Peyer's patch (tissue), 4 donors: ENCODE results near the gene ERP44. TPM values are rescaled to one million over a fixed set of nuclear protein-coding genes. Genes with fewer than 3 reads are reported as not detected.
A peak's percentile ranks its signal among the peaks of the same experiment; 100 is the strongest.
"Not testable (repeated sequence)": the region's sequence is repeated elsewhere in the genome, so short reads cannot be mapped to it uniquely, and the experiment has no call there.

ENCODE experiments used
- DNase-seq, 3 donors: peaks; one replicate each; pipeline ENCODE4 v3.0.0-alpha.2; 2017 to 2019
- H3K27ac ChIP-seq, 4 donors: fragments of 200-600 bp; sonication (generic); one replicate each; pipeline ENCODE4 v1.5.1; 2016 to 2019
- H3K27me3 ChIP-seq, 2 donors: fragments of 200-600 bp; sonication (generic); one replicate each; pipeline ENCODE4 v1.5.1; 2019
- H3K36me3 ChIP-seq, 3 donors: fragments of 200-600 bp; sonication (generic); one replicate each; pipeline ENCODE4 v1.5.1; 2016 to 2019
- H3K4me1 ChIP-seq, 4 donors: fragments of 200-600 bp; sonication (generic); one replicate each; pipeline ENCODE4 v1.5.1; 2016 to 2019
- H3K4me3 ChIP-seq, 4 donors: fragments of 200-600 bp; sonication (generic); 1 replicate in 3 of 4; 2 replicates in 1 of 4; pipeline ENCODE4 v1.5.1; 2016 to 2019; ENCODE audit warnings: mild to moderate bottlenecking in 1 of 4
- H3K9me3 ChIP-seq, 4 donors: fragments of 200-600 bp; sonication (generic); one replicate each; pipeline ENCODE4 v1.5.1; 2016 to 2019; ENCODE audit warnings: mild to moderate bottlenecking in 1 of 4
- POLR2A ChIP-seq, 2 donors: fragments of 450-650 bp; IDR thresholded peaks; one replicate each; pipeline ENCODE4 v1.5.1; 2017; ENCODE audit warnings: antibody characterized with exemption in 2 of 2, mild to moderate bottlenecking in 2 of 2, moderate library complexity in 2 of 2
- total RNA-seq, 4 donors: library from RNA; depleted of rRNA; stranded (reverse); fragments of >200 nt; gene quantifications; one replicate each; pipeline ENCODE4 v1.1.0, GENCODE V29; 2016
- TF ChIP-seq, protein P1 (sequence below), 6 experiments: fragments of 450-650 bp in 4 of 6; fragments of 200-600 bp in 2 of 6; sonication (generic) in 1 of 6; IDR thresholded peaks; one replicate each; pipeline ENCODE4 v1.5.1; 2017 to 2019; ENCODE audit warnings: antibody characterized with exemption in 6 of 6, mild to moderate bottlenecking in 3 of 6, moderate library complexity in 1 of 6

ERP44 gene
- total RNA-seq, result 10 to 100 TPM in 3 of 4 donors, 1 to 10 TPM in 1; 9.9 to 21.9 (median 17.4) TPM

DNA sequence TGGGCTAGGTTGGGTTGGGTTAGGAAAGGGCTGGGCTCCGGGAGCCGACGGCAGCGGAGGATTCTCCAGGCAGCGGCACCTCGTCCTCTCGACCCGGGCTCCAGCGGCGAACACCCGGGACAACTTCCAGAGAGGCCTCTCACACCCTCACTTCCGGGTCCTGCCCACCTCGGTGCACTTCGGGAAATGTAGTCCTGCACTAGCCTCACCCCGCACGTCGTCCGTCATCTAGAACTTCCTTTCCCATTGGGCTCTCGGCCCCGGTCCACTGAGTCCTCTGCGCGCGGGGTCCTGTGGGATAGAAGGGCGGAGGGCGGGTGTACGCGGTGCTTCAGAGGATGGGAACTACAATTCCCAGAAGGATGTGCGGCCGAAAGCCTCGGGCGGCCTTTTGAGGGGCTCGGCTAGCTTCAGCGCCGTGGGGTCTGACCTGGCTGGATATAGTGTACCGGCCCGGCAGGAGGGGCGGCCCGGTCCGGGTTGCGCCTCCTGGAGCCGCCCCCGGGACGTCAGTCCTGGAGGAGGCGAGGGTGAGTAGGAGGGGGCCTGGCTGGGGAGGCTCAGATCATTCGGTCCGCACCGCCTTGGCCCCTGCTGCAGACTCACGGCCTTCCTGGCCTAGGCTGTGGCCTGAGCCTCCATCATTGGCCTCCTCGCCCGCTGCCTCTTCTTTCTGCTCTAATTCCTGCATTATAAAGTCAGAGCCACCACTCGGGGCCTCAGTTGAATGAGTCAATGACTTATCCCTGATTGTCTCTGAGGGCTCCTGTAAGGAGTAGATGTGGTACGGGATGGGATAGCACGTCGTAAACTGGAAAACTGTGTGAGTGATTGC is at the start of gene ERP44, which contains the start of gene INVS:
TSS of gene ERP44 (minus strand) at position 114 of the 835 bp plus-strand sequence. CDS start 160 bp downstream, outside the sequence.
TSS of gene INVS (plus strand) at position 357 of the 835 bp plus-strand sequence. CDS start 5,279 bp downstream, outside the sequence.
- Histone ChIP-seq H3K27ac (peak within 1 kb of the TSS; percentile 90 to 96 (median 94)), H3K36me3 (peaks cover 0 to 4% (median 0%) of the 10 kb centered on the region in 3 donors), H3K9me3 (no peaks in the 10 kb centered on the region), H3K4me3 (peak within 1 kb of the TSS; percentile 75 to 95 (median 90)), H3K4me1 (peaks cover 0 to 25% (median 8%) of the 10 kb centered on the region in 4 donors), H3K27me3 (no peaks in the 10 kb centered on the region)
- TF ChIP-seq, protein P1, sequence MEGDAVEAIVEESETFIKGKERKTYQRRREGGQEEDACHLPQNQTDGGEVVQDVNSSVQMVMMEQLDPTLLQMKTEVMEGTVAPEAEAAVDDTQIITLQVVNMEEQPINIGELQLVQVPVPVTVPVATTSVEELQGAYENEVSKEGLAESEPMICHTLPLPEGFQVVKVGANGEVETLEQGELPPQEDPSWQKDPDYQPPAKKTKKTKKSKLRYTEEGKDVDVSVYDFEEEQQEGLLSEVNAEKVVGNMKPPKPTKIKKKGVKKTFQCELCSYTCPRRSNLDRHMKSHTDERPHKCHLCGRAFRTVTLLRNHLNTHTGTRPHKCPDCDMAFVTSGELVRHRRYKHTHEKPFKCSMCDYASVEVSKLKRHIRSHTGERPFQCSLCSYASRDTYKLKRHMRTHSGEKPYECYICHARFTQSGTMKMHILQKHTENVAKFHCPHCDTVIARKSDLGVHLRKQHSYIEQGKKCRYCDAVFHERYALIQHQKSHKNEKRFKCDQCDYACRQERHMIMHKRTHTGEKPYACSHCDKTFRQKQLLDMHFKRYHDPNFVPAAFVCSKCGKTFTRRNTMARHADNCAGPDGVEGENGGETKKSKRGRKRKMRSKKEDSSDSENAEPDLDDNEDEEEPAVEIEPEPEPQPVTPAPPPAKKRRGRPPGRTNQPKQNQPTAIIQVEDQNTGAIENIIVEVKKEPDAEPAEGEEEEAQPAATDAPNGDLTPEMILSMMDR (IDR thresholded peaks at IDR 0.05), result peak in 3 of 6 experiments; percentile 1 to 8 (median 3)
- peak; percentile 92 to 94 for TF ChIP-seq POLR2A (IDR thresholded peaks at IDR 0.05)
- peak; percentile 97 to 100 (median 99) for DNase-seq

DNA sequence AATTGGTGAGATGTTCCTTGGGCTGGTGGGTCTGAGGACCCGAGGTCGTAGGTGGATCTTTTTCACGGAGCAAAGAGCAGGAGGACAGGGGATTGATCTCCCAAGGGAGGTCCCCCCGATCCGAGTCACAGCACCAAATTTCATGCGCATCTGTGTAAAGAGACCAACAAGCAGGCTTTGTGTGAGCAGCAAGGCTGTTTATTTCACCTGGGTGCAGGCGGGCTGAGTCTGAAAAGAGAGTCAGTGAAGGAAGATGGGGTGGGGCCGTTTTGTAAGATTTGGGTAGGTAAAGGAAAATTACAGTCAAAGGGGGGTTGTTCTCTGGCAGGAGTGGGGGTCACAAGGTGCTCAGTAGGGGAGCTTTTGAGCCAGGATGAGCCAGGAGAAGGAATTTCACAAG is 47.2 kb upstream of the ERP44 start:
- not testable (repeated sequence) for H3K36me3 ChIP-seq, H3K9me3 ChIP-seq, H3K4me3 ChIP-seq, H3K27me3 ChIP-seq, DNase-seq, H3K27ac ChIP-seq, H3K4me1 ChIP-seq

DNA sequence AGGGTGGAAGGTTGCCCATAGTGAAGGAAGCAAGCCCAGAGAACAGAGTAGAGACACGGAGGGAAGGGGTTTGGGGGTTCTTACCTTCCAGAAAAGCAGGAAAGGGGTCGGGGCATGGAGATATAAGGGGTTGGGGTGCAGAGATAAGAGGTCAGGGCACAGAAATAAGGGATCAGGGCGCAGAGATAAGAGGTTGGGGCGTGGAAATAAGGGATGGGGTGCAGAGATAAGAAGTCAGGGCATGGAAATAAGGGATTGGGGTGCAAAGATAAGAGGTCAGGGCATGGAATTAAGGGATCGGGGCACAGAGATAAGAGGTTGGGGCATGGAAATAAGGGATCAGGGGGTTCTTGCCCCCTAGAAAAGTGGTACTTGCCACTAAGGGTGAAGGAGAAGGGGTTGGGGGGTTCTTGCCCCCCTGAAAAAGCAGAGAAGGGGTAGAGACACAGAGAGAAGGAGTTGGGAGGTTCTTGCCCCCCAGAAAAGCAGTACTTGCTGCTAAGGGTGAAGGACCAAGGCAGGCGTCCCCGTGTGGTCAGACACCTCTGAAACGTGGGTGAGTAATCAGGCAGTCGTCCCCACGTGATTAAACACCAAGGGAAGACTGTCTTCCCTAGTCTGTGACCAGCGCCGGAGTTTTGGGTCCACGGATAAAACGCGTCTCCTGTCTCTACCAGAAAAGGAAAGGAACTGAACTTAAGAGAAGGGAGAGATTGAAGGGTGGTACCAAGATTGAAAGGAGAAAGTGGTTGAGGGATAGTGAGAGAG is 46.6 kb upstream of the ERP44 start:
- not testable (repeated sequence) for H3K36me3 ChIP-seq, H3K27ac ChIP-seq, H3K27me3 ChIP-seq, H3K4me1 ChIP-seq, DNase-seq, H3K4me3 ChIP-seq, H3K9me3 ChIP-seq

DNA sequence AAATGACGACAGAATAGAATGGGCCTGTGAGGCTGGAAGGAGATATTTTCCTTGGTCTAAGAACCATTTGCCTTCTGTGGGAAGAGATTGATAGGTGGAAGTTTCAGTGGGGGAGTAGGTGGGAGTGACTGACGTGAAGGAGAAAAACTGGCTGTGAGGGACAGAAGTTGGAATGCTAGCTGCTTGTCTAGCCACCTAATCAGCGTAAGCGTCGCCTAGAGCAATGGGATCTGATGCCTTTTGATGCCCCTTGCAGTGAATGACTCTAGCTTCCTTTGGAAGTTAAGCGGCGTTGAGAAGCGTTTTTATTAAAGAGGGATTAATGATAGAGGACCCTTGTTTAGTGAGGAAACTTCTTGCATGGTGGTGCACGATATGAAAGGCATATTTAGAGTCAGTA is 43.1 kb upstream of the ERP44 start:
- H3K27ac ChIP-seq, DNase-seq, H3K4me1 ChIP-seq, H3K27me3 ChIP-seq, H3K9me3 ChIP-seq, H3K4me3 ChIP-seq, H3K36me3 ChIP-seq: not testable (repeated sequence)

DNA sequence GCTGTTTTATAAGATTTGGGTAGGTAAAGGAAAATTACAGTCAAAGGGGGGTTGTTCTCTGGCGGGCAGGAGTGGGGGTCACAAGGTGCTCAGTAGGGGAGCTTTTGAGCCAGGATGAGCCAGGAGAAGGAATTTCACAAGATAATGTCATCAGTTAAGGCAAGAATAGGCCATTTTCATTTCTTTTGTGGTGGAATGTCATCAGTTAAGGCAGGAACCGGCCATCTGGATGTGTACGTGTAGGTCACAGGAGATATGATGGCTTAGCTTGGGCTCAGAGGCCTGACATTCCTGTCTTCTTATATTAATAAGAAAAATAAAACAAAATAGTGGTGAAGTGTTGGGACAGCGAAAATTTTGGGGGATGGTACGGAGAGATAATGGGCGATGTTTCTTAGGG is 41.5 kb upstream of the ERP44 start:
- not testable (repeated sequence) for H3K27ac ChIP-seq, H3K9me3 ChIP-seq, H3K4me3 ChIP-seq, H3K4me1 ChIP-seq, H3K36me3 ChIP-seq, DNase-seq, H3K27me3 ChIP-seq

DNA sequence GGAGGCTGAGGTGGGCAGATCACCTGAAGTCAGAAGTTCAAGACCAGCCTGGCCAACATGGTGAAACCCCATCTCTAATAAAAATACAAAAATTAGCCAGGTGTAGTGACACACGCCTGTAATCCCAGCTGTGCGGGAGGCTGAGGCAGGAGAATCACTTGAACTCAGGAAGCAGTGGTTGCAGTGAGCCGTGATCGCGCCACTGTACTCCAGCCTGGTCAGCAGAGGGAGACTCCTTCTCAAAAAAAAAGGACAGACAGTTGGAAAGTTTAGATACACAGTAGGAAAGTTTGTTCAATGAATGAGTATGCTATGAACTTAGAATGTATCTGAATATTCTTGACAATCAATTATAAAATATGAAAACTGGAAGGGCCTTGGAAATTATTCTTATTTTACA is 38.0 kb upstream of the ERP44 start:
- not testable (repeated sequence) for H3K27ac ChIP-seq, H3K9me3 ChIP-seq, H3K27me3 ChIP-seq

DNA sequence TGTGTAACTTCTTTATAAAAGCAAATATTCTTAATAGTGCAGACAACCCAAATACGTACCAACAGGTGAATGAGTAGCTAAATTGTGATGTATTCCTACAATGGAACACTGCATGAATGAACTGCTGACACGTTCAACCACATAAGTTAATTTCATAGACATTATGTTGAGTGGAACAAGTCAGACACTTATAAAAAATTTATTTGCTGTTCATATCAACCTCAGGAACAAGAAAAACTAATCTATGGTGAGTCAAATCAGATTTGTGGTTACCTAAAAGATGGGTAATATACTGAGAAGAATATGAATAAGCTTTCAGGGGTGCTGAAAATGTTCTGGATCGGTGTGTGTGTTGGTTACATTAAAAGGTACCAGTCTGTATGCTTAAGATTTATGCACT is 35.9 kb upstream of the ERP44 start:
- Histone ChIP-seq H3K27ac (no peak overlapping the region), H3K36me3 (no peaks in the 10 kb centered on the region)
- TF ChIP-seq, protein P1 (IDR thresholded peaks at IDR 0.05), result no peak
- no peak for TF ChIP-seq POLR2A (IDR thresholded peaks at IDR 0.05)

More for the DNA sequence above, 38.0 kb upstream of the ERP44 start:
- H3K36me3 ChIP-seq, H3K4me1 ChIP-seq, H3K4me3 ChIP-seq, DNase-seq: not testable (repeated sequence)

DNA sequence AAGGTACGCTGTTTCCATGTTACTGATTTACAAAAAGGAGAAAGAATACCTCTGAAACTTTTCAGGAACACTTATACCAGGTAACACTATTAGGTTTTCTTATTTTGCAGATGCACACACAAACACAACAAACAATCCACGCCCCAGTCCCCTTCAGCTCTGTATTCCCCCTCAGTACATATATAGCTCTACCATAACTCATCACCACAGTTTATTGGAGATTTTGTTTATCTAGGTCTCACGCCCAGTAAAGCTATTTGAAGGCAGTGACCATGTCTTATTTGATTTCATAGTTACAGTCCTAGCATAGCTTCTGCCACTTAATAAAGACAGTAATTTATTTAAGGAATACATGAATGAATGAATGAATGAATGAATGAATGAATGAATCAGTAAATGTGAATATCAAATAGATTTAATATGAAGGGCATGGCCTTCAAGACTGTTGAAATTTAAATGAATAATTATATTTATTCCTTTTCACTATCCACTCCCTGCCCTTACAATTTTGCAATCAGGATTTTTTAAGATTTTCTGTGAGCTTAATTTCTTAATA is 33.2 kb upstream of the ERP44 start:
- DNase-seq, result no peak
- Histone ChIP-seq H3K4me3 (no peak overlapping the region), H3K27me3 (no peaks in the 10 kb centered on the region), H3K27ac (no peak overlapping the region), H3K4me1 (no peaks in the 10 kb centered on the region), H3K36me3 (peaks cover 0 to 2% (median 0%) of the 10 kb centered on the region in 3 donors), H3K9me3 (no peaks in the 10 kb centered on the region)
- TF ChIP-seq, protein P1 (IDR thresholded peaks at IDR 0.05), result no peak
- TF ChIP-seq POLR2A (IDR thresholded peaks at IDR 0.05), result no peak

More for the DNA sequence above, 35.9 kb upstream of the ERP44 start:
- DNase-seq, result no peak
- Histone ChIP-seq H3K4me3 (no peak overlapping the region), H3K27me3 (no peaks in the 10 kb centered on the region), H3K4me1 (no peaks in the 10 kb centered on the region), H3K9me3 (no peaks in the 10 kb centered on the region)
